A549 (cell line): ENCODE results near the gene FKBP3.
"Not testable (repeated sequence)": the region's sequence is repeated elsewhere in the genome, so short reads cannot be mapped to it uniquely, and the experiment has no call there.

Experiments
- CTCF ChIP-seq: fragments of >200 bp; sonication (Bioruptor Twin); formaldehyde crosslinking; IDR thresholded peaks from 3 replicates; pipeline ENCODE4 v1.5.1; 2016
- EP300 ChIP-seq, 2 experiments: fragments of >200 bp; sonication (Bioruptor Twin); formaldehyde crosslinking; IDR thresholded peaks; 2 replicates in 1 of 2; 3 replicates in 1 of 2; pipeline ENCODE4 v1.6.1; 2016 to 2017
- ESRRA ChIP-seq: fragments of 150-350 bp; IDR thresholded peaks from 2 replicates; pipeline ENCODE4 v1.6.1; 2014; ENCODE audit warnings: mild to moderate bottlenecking, low read length, borderline replicate concordance
- HOXA7 ChIP-seq: fragments of 250-450 bp; sonication (Bioruptor Pico); IDR thresholded peaks from 2 replicates; pipeline ENCODE4 v1.5.0; 2020; ENCODE audit warnings: mild to moderate bottlenecking, moderate library complexity
- MAX ChIP-seq: IDR thresholded peaks from 2 replicates; pipeline ENCODE4 v1.6.1; 2012
- POLR2A ChIP-seq: IDR thresholded peaks from 2 replicates; pipeline ENCODE4 v1.6.1; 2012; ENCODE audit warnings: mild to moderate bottlenecking, low read length
- RFX5 ChIP-seq: fragments of 450-650 bp; IDR thresholded peaks from 2 replicates; pipeline ENCODE4 v1.7.1; 2014; ENCODE audit warnings: antibody characterized with exemption, mild to moderate bottlenecking, moderate library complexity
- ZFP36 ChIP-seq: fragments of 450-650 bp; IDR thresholded peaks from 2 replicates; pipeline ENCODE4 v1.6.1; 2014; ENCODE audit warnings: borderline replicate concordance; ENCODE audit not compliant: partially characterized antibody

GRCh38 chr14:45142083-45142482 is 7.8 kb upstream of the FKBP3 start:
- TF ChIP-seq CTCF; ESRRA; HOXA7 (CRISPR knock-in tag); EP300 (IDR thresholded peaks at IDR 0.05); MAX; POLR2A; RFX5; ZFP36: not testable (repeated sequence)
